Measurements from ENCODE around the gene RYR2.

RYR2 gene

GRCh38 chr1:237166593-237167101 is 124.7 kb downstream of the RYR2 start:
- Histone ChIP-seq H2AFZ (no peak overlapping the region), H3K9me3 (ENCODE audit: control insufficient read depth, low read length) (no peaks in the 10 kb centered on the region), H3K27ac (no peak overlapping the region), H3K4me3 (ENCODE audit: low read depth, low read length) (no peak overlapping the region), H3K27me3 (ENCODE audit: control insufficient read depth, insufficient read depth, low read length) (no peaks in the 10 kb centered on the region), H3K36me3 (ENCODE audit: control insufficient read depth, insufficient read depth, low read length) (no peaks in the 10 kb centered on the region), H3K79me2 (no peaks in the 10 kb centered on the region), H3K4me2 (ENCODE audit: low read length) (no peak overlapping the region), H3K4me1 (no peaks in the 10 kb centered on the region), H3K9ac (no peak overlapping the region)
- no peak for TF ChIP-seq CTCF (IDR thresholded peaks at IDR 0.05)

- no peak for TF ChIP-seq CTCF (IDR thresholded peaks at IDR 0.05)
- H3K4me1 ChIP-seq: no peaks in the 10 kb centered on the region
Measured at GRCh38 chr1:237170149-237170548, 128.2 kb downstream of the RYR2 start.

GRCh38 chr1:237171454-237172117 is 129.6 kb downstream of the RYR2 start:
- no peak for TF ChIP-seq CTCF (IDR thresholded peaks at IDR 0.05)
- no peak overlapping the region for H3K4me3 ChIP-seq (ENCODE audit: low read depth, low read length)
- H3K4me2 ChIP-seq (ENCODE audit: low read length): no peak overlapping the region
- no peaks in the 10 kb centered on the region for H3K36me3 ChIP-seq (ENCODE audit: control insufficient read depth, insufficient read depth, low read length)
- H3K79me2 ChIP-seq: no peaks in the 10 kb centered on the region
- no peak overlapping the region for H2AFZ ChIP-seq
- H3K9ac ChIP-seq: no peak overlapping the region
- H3K9me3 ChIP-seq (ENCODE audit: control insufficient read depth, low read length): no peaks in the 10 kb centered on the region
- H3K4me1 ChIP-seq: no peaks in the 10 kb centered on the region
- no peaks in the 10 kb centered on the region for H3K27me3 ChIP-seq (ENCODE audit: control insufficient read depth, insufficient read depth, low read length)
- no peak overlapping the region for H3K27ac ChIP-seq

More at GRCh38 chr1:237170149-237170548, 128.2 kb downstream of the RYR2 start:
- Histone ChIP-seq H3K9ac (no peak overlapping the region), H3K79me2 (no peaks in the 10 kb centered on the region), H3K36me3 (ENCODE audit: control insufficient read depth, insufficient read depth, low read length) (no peaks in the 10 kb centered on the region), H2AFZ (no peak overlapping the region), H3K9me3 (ENCODE audit: control insufficient read depth, low read length) (no peaks in the 10 kb centered on the region), H3K4me3 (ENCODE audit: low read depth, low read length) (no peak overlapping the region), H3K27ac (no peak overlapping the region), H3K4me2 (ENCODE audit: low read length) (no peak overlapping the region), H3K27me3 (ENCODE audit: control insufficient read depth, insufficient read depth, low read length) (no peaks in the 10 kb centered on the region)

- H3K9ac ChIP-seq: no peak overlapping the region
- no peak overlapping the region for H3K27ac ChIP-seq
- no peaks in the 10 kb centered on the region for H3K27me3 ChIP-seq (ENCODE audit: control insufficient read depth, insufficient read depth, low read length)
- no peak overlapping the region for H3K4me2 ChIP-seq (ENCODE audit: low read length)
- H3K4me1 ChIP-seq: no peaks in the 10 kb centered on the region
- no peaks in the 10 kb centered on the region for H3K79me2 ChIP-seq
- no peaks in the 10 kb centered on the region for H3K9me3 ChIP-seq (ENCODE audit: control insufficient read depth, low read length)
- H2AFZ ChIP-seq: no peak overlapping the region
- no peak overlapping the region for H3K4me3 ChIP-seq (ENCODE audit: low read depth, low read length)
- H3K36me3 ChIP-seq (ENCODE audit: control insufficient read depth, insufficient read depth, low read length): no peaks in the 10 kb centered on the region
- TF ChIP-seq CTCF (IDR thresholded peaks at IDR 0.05): no peak
Measured at GRCh38 chr1:237172118-237172485, 130.1 kb downstream of the RYR2 start.

- no peak overlapping the region for H3K4me3 ChIP-seq (ENCODE audit: low read depth, low read length)
- H3K4me2 ChIP-seq (ENCODE audit: low read length): no peak overlapping the region
- no peak overlapping the region for H3K9ac ChIP-seq
- H3K36me3 ChIP-seq (ENCODE audit: control insufficient read depth, insufficient read depth, low read length): no peaks in the 10 kb centered on the region
- H3K27me3 ChIP-seq (ENCODE audit: control insufficient read depth, insufficient read depth, low read length): no peaks in the 10 kb centered on the region
- no peaks in the 10 kb centered on the region for H3K4me1 ChIP-seq
- TF ChIP-seq CTCF (IDR thresholded peaks at IDR 0.05): no peak
- H3K79me2 ChIP-seq: no peaks in the 10 kb centered on the region
- H3K27ac ChIP-seq: no peak overlapping the region
- H3K9me3 ChIP-seq (ENCODE audit: control insufficient read depth, low read length): no peaks in the 10 kb centered on the region
- H2AFZ ChIP-seq: no peak overlapping the region
Measured at GRCh38 chr1:237179503-237179902, 137.5 kb downstream of the RYR2 start.
